ENCODE data around the gene LRRC19.

LRRC19 gene

GRCh38 chr9:27005491-27005890 is at the start of gene LRRC19:
Gene LRRC19, minus strand, starts transcription at chr9:27005672. Its CDS starts 5,978 bp downstream, at chr9:26999694.
- H3K27ac Mint-ChIP-seq: no peak within 1 kb of the TSS
- H3K27me3 Mint-ChIP-seq (ENCODE audit: low read depth): no peaks in the 10 kb centered on the region
- H3K4me1 Mint-ChIP-seq (ENCODE audit: low read depth): no peaks in the 10 kb centered on the region
- no peak within 1 kb of the TSS for H3K4me3 Mint-ChIP-seq
- no peaks in the 10 kb centered on the region for H3K9me3 Mint-ChIP-seq
- no peaks in the 10 kb centered on the region for H3K36me3 Mint-ChIP-seq (ENCODE audit: low read depth)

GRCh38 chr9:27054841-27055240 is 49.4 kb upstream of the LRRC19 start:
- no peaks in the 10 kb centered on the region for H3K27me3 Mint-ChIP-seq (ENCODE audit: low read depth)
- H3K4me3 Mint-ChIP-seq: no peak overlapping the region
- H3K9me3 Mint-ChIP-seq: no peaks in the 10 kb centered on the region
- H3K36me3 Mint-ChIP-seq (ENCODE audit: low read depth): no peaks in the 10 kb centered on the region
- H3K27ac Mint-ChIP-seq: no peak overlapping the region
- H3K4me1 Mint-ChIP-seq (ENCODE audit: low read depth): no peaks in the 10 kb centered on the region

- Mint-ChIP-seq H3K4me3 (no peak overlapping the region), H3K27ac (no peak overlapping the region), H3K9me3 (no peaks in the 10 kb centered on the region), H3K36me3 (ENCODE audit: low read depth) (no peaks in the 10 kb centered on the region), H3K27me3 (ENCODE audit: low read depth) (no peaks in the 10 kb centered on the region), H3K4me1 (ENCODE audit: low read depth) (no peaks in the 10 kb centered on the region)
Observed at GRCh38 chr9:27054125-27054524, 48.7 kb upstream of the LRRC19 start.

GRCh38 chr9:27053369-27054022 is 48.0 kb upstream of the LRRC19 start:
- no peak overlapping the region for H3K4me3 Mint-ChIP-seq
- H3K4me1 Mint-ChIP-seq (ENCODE audit: low read depth): no peaks in the 10 kb centered on the region
- H3K27ac Mint-ChIP-seq: no peak overlapping the region
- no peaks in the 10 kb centered on the region for H3K36me3 Mint-ChIP-seq (ENCODE audit: low read depth)
- H3K9me3 Mint-ChIP-seq: no peaks in the 10 kb centered on the region
- no peaks in the 10 kb centered on the region for H3K27me3 Mint-ChIP-seq (ENCODE audit: low read depth)

GRCh38 chr9:27047136-27047535 is 41.7 kb upstream of the LRRC19 start:
- Mint-ChIP-seq H3K27me3 (ENCODE audit: low read depth) (no peaks in the 10 kb centered on the region), H3K27ac (no peak overlapping the region), H3K4me1 (ENCODE audit: low read depth) (no peaks in the 10 kb centered on the region), H3K4me3 (no peak overlapping the region), H3K9me3 (no peaks in the 10 kb centered on the region), H3K36me3 (ENCODE audit: low read depth) (no peaks in the 10 kb centered on the region)

- Mint-ChIP-seq H3K27ac (no peak overlapping the region), H3K4me1 (ENCODE audit: low read depth) (no peaks in the 10 kb centered on the region), H3K4me3 (no peak overlapping the region), H3K36me3 (ENCODE audit: low read depth) (no peaks in the 10 kb centered on the region), H3K27me3 (ENCODE audit: low read depth) (no peaks in the 10 kb centered on the region), H3K9me3 (no peaks in the 10 kb centered on the region)
Observed at GRCh38 chr9:27043176-27043575, 37.7 kb upstream of the LRRC19 start.

GRCh38 chr9:27042476-27042875 is 37.0 kb upstream of the LRRC19 start:
- Mint-ChIP-seq H3K9me3 (no peaks in the 10 kb centered on the region), H3K4me3 (no peak overlapping the region), H3K27ac (no peak overlapping the region), H3K27me3 (ENCODE audit: low read depth) (no peaks in the 10 kb centered on the region), H3K4me1 (ENCODE audit: low read depth) (no peaks in the 10 kb centered on the region), H3K36me3 (ENCODE audit: low read depth) (no peaks in the 10 kb centered on the region)

GRCh38 chr9:27041746-27042145 is 36.3 kb upstream of the LRRC19 start:
- no peak overlapping the region for H3K27ac Mint-ChIP-seq

GRCh38 chr9:27037499-27037898 is 32.0 kb upstream of the LRRC19 start:
- Mint-ChIP-seq H3K27me3 (ENCODE audit: low read depth) (no peaks in the 10 kb centered on the region), H3K27ac (no peak overlapping the region), H3K4me1 (ENCODE audit: low read depth) (no peaks in the 10 kb centered on the region), H3K9me3 (no peaks in the 10 kb centered on the region), H3K36me3 (ENCODE audit: low read depth) (no peaks in the 10 kb centered on the region), H3K4me3 (no peak overlapping the region)

More at GRCh38 chr9:27041746-27042145, 36.3 kb upstream of the LRRC19 start:
- Mint-ChIP-seq H3K36me3 (ENCODE audit: low read depth) (no peaks in the 10 kb centered on the region), H3K27me3 (ENCODE audit: low read depth) (no peaks in the 10 kb centered on the region), H3K4me1 (ENCODE audit: low read depth) (no peaks in the 10 kb centered on the region), H3K4me3 (no peak overlapping the region), H3K9me3 (no peaks in the 10 kb centered on the region)

GRCh38 chr9:27033815-27034403 is 28.4 kb upstream of the LRRC19 start:
- Mint-ChIP-seq H3K27me3 (ENCODE audit: low read depth) (no peaks in the 10 kb centered on the region), H3K4me1 (ENCODE audit: low read depth) (no peaks in the 10 kb centered on the region), H3K9me3 (no peaks in the 10 kb centered on the region), H3K4me3 (no peak overlapping the region), H3K36me3 (ENCODE audit: low read depth) (no peaks in the 10 kb centered on the region), H3K27ac (no peak overlapping the region)

GRCh38 chr9:27029186-27029585 is 23.7 kb upstream of the LRRC19 start:
- peaks cover 5% of the 10 kb centered on the region for H3K36me3 Mint-ChIP-seq (ENCODE audit: low read depth)
- no peaks in the 10 kb centered on the region for H3K9me3 Mint-ChIP-seq
- H3K4me3 Mint-ChIP-seq: no peak overlapping the region
- H3K27me3 Mint-ChIP-seq (ENCODE audit: low read depth): no peaks in the 10 kb centered on the region
- no peaks in the 10 kb centered on the region for H3K4me1 Mint-ChIP-seq (ENCODE audit: low read depth)
- no peak overlapping the region for H3K27ac Mint-ChIP-seq

- no peaks in the 10 kb centered on the region for H3K27me3 Mint-ChIP-seq (ENCODE audit: low read depth)
- H3K27ac Mint-ChIP-seq: no peak overlapping the region
Observed at GRCh38 chr9:27022920-27023319, 17.4 kb upstream of the LRRC19 start.

GRCh38 chr9:27019589-27019988 is 14.1 kb upstream of the LRRC19 start:
- H3K27ac Mint-ChIP-seq: no peak overlapping the region
- H3K27me3 Mint-ChIP-seq (ENCODE audit: low read depth): no peaks in the 10 kb centered on the region
- H3K4me1 Mint-ChIP-seq (ENCODE audit: low read depth): no peaks in the 10 kb centered on the region
- H3K36me3 Mint-ChIP-seq (ENCODE audit: low read depth): peaks cover 8% of the 10 kb centered on the region
- H3K4me3 Mint-ChIP-seq: no peak overlapping the region
- no peaks in the 10 kb centered on the region for H3K9me3 Mint-ChIP-seq

More at GRCh38 chr9:27022920-27023319, 17.4 kb upstream of the LRRC19 start:
- no peaks in the 10 kb centered on the region for H3K4me1 Mint-ChIP-seq (ENCODE audit: low read depth)
- H3K9me3 Mint-ChIP-seq: no peaks in the 10 kb centered on the region
- H3K36me3 Mint-ChIP-seq (ENCODE audit: low read depth): peaks cover 10% of the 10 kb centered on the region
- no peak overlapping the region for H3K4me3 Mint-ChIP-seq

- H3K4me1 Mint-ChIP-seq (ENCODE audit: low read depth): no peaks in the 10 kb centered on the region
- H3K27me3 Mint-ChIP-seq (ENCODE audit: low read depth): no peaks in the 10 kb centered on the region
- H3K9me3 Mint-ChIP-seq: no peaks in the 10 kb centered on the region
- H3K36me3 Mint-ChIP-seq (ENCODE audit: low read depth): no peaks in the 10 kb centered on the region
- H3K27ac Mint-ChIP-seq: no peak overlapping the region
- no peak overlapping the region for H3K4me3 Mint-ChIP-seq
Observed at GRCh38 chr9:27003426-27004077, 1.9 kb downstream of the LRRC19 start.

GRCh38 chr9:26995810-26996209 is 9.7 kb downstream of the LRRC19 start:
- Mint-ChIP-seq H3K27me3 (ENCODE audit: low read depth) (no peaks in the 10 kb centered on the region), H3K36me3 (ENCODE audit: low read depth) (no peaks in the 10 kb centered on the region), H3K9me3 (no peaks in the 10 kb centered on the region), H3K4me3 (no peak overlapping the region), H3K4me1 (ENCODE audit: low read depth) (no peaks in the 10 kb centered on the region), H3K27ac (no peak overlapping the region)
